A549 (cell line): ENCODE data around the gene LAMC3. TPM values are rescaled to one million over a fixed set of nuclear protein-coding genes. Genes with fewer than 3 reads are reported as not detected.

ENCODE experiments used
- ATAC-seq, 2 experiments: fragments of 200-7000 bp in 1 of 2; fragments of >200 bp in 1 of 2; cut with Nextera tagmentation in 1 of 2; cut with Tn5 transposase in 1 of 2; 3 replicates each; pipeline versions ENCODE4 v1.8.0 to v1.9.1; 2018 to 2020; ENCODE audit warnings: mild to moderate bottlenecking in 1 of 2, moderate library complexity in 1 of 2
- CTCF ChIA-PET: fragments of 300-600 bp; sonication (Branson Sonifier 250); formaldehyde crosslinking; extraction: SDS; loops from one replicate; lab custom pipeline; 2021; ENCODE audit warnings: antibody characterized with exemption, inconsistent platforms; lab: Yijun Ruan, JAX
- POLR2A ChIA-PET: fragments of 350-600 bp; formaldehyde crosslinking; extraction: SDS; loops from one replicate; lab custom pipeline; 2021; ENCODE audit warnings: antibody characterized with exemption, inconsistent platforms; lab: Yijun Ruan, JAX
- DNase-seq, 2 experiments: peaks; one replicate each; pipeline versions ENCODE4 v3.0.0 to v3.0.0-alpha.2; 2011 to 2016; ENCODE audit warnings: low read depth in 1 of 2, low spot score in 1 of 2
- FAIRE-seq: peaks from 2 replicates; lab custom pipeline; 2011; peaks lifted over from hg19 to GRCh38; lab: Jason Lieb, UNC
- H3K27ac ChIP-seq, 2 experiments: fragments of >200 bp; sonication (Bioruptor Twin); formaldehyde crosslinking; 3 replicates each; pipeline ENCODE4 v1.5.1; 2016 to 2017
- H3K4me1 ChIP-seq: fragments of >200 bp; sonication (Bioruptor Twin); formaldehyde crosslinking; 3 replicates; pipeline ENCODE4 v1.6.1; 2016
- H3K4me2 ChIP-seq: fragments of >200 bp; sonication (Bioruptor Twin); formaldehyde crosslinking; 3 replicates; pipeline ENCODE4 v1.6.1; 2016
- H3K4me3 ChIP-seq: fragments of >200 bp; sonication (Bioruptor Twin); formaldehyde crosslinking; 3 replicates; pipeline ENCODE4 v1.5.1; 2016
- H3K9me3 ChIP-seq: fragments of >200 bp; sonication (Bioruptor Twin); formaldehyde crosslinking; 3 replicates; pipeline ENCODE4 v1.6.1; 2016
- CBX8 ChIP-seq: fragments of 200-600 bp; sonication (generic); IDR thresholded peaks from 2 replicates; pipeline ENCODE4 v1.6.1; 2016
- CHD4 ChIP-seq: fragments of 200-600 bp; sonication (generic); IDR thresholded peaks from 2 replicates; pipeline ENCODE4 v1.6.1; 2016; ENCODE audit warnings: antibody characterized with exemption, mild to moderate bottlenecking, borderline replicate concordance
- EHF ChIP-seq: fragments of 250-450 bp; sonication (Bioruptor Pico); IDR thresholded peaks from 2 replicates; pipeline ENCODE4 v1.5.0; 2020; ENCODE audit warnings: mild to moderate bottlenecking
- FOSL2 ChIP-seq, 2 experiments: fragments of 450-650 bp in 1 of 2; fragments of >200 bp in 1 of 2; sonication (Bioruptor Twin) in 1 of 2; formaldehyde crosslinking; IDR thresholded peaks; 2 replicates each; pipeline versions ENCODE4 v1.5.0 to v1.6.1; 2016 to 2020; ENCODE audit warnings: mild to moderate bottlenecking in 1 of 2, moderate library complexity in 1 of 2
- NFE2L2 ChIP-seq: fragments of 150-350 bp; conservative IDR thresholded peaks from 2 replicates; pipeline ENCODE4 v1.6.1; 2014; ENCODE audit warnings: low read length
- RAD21 ChIP-seq, 2 experiments: fragments of >200 bp in 1 of 2; sonication (Bioruptor Twin) in 1 of 2; formaldehyde crosslinking in 1 of 2; IDR thresholded peaks in 1 of 2; conservative IDR thresholded peaks in 1 of 2; 2 replicates in 1 of 2; 3 replicates in 1 of 2; pipeline ENCODE4 v1.6.1; 2012 to 2018; ENCODE audit warnings: inconsistent platforms in 1 of 2
- RARB ChIP-seq: fragments of 250-450 bp; sonication (Bioruptor Pico); IDR thresholded peaks from 2 replicates; pipeline ENCODE4 v1.8.0; 2021; ENCODE audit warnings: mild to moderate bottlenecking, moderate library complexity
- RNF2 ChIP-seq: fragments of 200-600 bp; sonication (generic); IDR thresholded peaks from 2 replicates; pipeline ENCODE4 v1.6.1; 2016; ENCODE audit warnings: low read depth, mild to moderate bottlenecking, antibody characterized with exemption, moderate library complexity, borderline replicate concordance
- ZFP36 ChIP-seq: fragments of 450-650 bp; IDR thresholded peaks from 2 replicates; pipeline ENCODE4 v1.6.1; 2014; ENCODE audit warnings: borderline replicate concordance; ENCODE audit not compliant: partially characterized antibody
- ZNF302 ChIP-seq: fragments of 250-450 bp; sonication (Bioruptor Pico); IDR thresholded peaks from 2 replicates; pipeline ENCODE4 v1.9.0; 2021; ENCODE audit warnings: inconsistent platforms, mild to moderate bottlenecking, moderate library complexity
- ZSCAN20 ChIP-seq: fragments of 250-450 bp; sonication (Bioruptor Pico); IDR thresholded peaks from 2 replicates; pipeline ENCODE4 v1.8.0; 2022; ENCODE audit warnings: mild to moderate bottlenecking, moderate library complexity
- WGBS: methylation state at CpG from one replicate; pipeline ENCODE4 v1.1.6; 2017; ENCODE audit errors: missing lambda C conversion rate; 5-methylcytosine and 5-hydroxymethylcytosine counted together
- polyA plus RNA-seq, 4 experiments: library from polyadenylated mRNA; depleted of rRNA in 3 of 4; stranded (reverse); fragments of >200 nt; fragmentation: RNase III in 1 of 4; extraction: RNeasy Plus Mini Kit Qiagen cat#74134 plus additional on column Dnase treatment in 1 of 4; gene quantifications; 2 replicates in 3 of 4; 3 replicates in 1 of 4; pipeline ENCODE4 v1.2.3, GENCODE V29; 2011 to 2017
- TF ChIP-seq, protein P1 (sequence below): fragments of 250-450 bp; sonication (Bioruptor Pico); IDR thresholded peaks from 2 replicates; pipeline ENCODE4 v1.5.0; 2021; ENCODE audit warnings: mild to moderate bottlenecking, moderate library complexity, borderline replicate concordance
- TF ChIP-seq, protein P2 (sequence below): IDR thresholded peaks from 2 replicates; pipeline ENCODE4 v1.6.1; 2012
- TF ChIP-seq, protein P3 (sequence below): fragments of 200-600 bp; sonication (generic); IDR thresholded peaks from 2 replicates; pipeline ENCODE4 v1.6.1; 2016; ENCODE audit warnings: antibody characterized with exemption, mild to moderate bottlenecking, moderate library complexity
- TF ChIP-seq, protein P4 (sequence below): fragments of >200 bp; sonication (Bioruptor Twin); formaldehyde crosslinking; IDR thresholded peaks from 3 replicates; pipeline ENCODE4 v1.5.1; 2016

LAMC3 gene
- polyA plus RNA-seq, 2 of the 4 experiments (the other 2 are of a cell fraction), result 1.0 to 1.5 TPM

DNA sequence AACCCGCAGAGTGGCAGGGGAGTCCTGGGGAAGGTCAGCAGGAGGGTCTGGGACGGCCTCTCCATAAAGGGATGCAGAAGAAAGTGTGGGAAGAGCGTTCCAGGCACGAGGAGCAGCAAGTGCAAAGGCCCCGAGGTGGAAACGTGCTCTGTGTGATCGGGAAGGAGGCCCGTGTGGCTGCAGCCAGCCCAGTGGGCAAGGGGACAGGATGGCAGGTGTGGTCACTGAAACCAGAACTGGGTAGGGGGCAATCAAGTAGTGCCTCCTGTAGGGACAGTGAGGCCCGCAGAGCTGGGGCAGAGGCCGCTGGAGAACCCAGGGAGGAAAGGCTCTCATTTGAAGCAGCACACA lies 16.3 kb upstream of the LAMC3 start:
- CTCF ChIA-PET, result interaction anchor here (1.1 to 19.3 kb wide), 8 partner anchors 10 to 291 kb away, joined by 3 to 286 read pairs (median 8); no protein-coding TSS in a partner anchor
- WGBS, result 85% methylated on average over 10 of the region's 10 CpGs
- no peak overlapping the region for H3K27ac ChIP-seq
- DNase-seq (no peak), ATAC-seq (no peak), FAIRE-seq (no peak)
- no peak overlapping the region for H3K4me2 ChIP-seq
- no peak overlapping the region for H3K4me3 ChIP-seq
- no peaks in the 10 kb centered on the region for H3K9me3 ChIP-seq
- TF ChIP-seq EHF (CRISPR knock-in tag) (no peak), CBX8 (no peak), RAD21 (conservative IDR thresholded peaks at IDR 0.05 in 1 of 2, IDR thresholded peaks at IDR 0.05 in 1 of 2) (no peak), CHD4 (no peak), RARB (CRISPR knock-in tag) (no peak), FOSL2 (IDR thresholded peaks at IDR 0.05) (no peak), FOSL2 (CRISPR knock-in tag; IDR thresholded peaks at IDR 0.05) (no peak)
- TF ChIP-seq, protein P1, sequence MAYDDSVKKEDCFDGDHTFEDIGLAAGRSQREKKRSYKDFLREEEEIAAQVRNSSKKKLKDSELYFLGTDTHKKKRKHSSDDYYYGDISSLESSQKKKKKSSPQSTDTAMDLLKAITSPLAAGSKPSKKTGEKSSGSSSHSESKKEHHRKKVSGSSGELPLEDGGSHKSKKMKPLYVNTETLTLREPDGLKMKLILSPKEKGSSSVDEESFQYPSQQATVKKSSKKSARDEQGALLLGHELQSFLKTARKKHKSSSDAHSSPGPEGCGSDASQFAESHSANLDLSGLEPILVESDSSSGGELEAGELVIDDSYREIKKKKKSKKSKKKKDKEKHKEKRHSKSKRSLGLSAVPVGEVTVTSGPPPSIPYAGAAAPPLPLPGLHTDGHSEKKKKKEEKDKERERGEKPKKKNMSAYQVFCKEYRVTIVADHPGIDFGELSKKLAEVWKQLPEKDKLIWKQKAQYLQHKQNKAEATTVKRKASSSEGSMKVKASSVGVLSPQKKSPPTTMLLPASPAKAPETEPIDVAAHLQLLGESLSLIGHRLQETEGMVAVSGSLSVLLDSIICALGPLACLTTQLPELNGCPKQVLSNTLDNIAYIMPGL (CRISPR knock-in tag), result no peak
- TF ChIP-seq, protein P2, sequence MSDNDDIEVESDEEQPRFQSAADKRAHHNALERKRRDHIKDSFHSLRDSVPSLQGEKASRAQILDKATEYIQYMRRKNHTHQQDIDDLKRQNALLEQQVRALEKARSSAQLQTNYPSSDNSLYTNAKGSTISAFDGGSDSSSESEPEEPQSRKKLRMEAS, result no peak
- H3K4me1 ChIP-seq, result peaks cover 18% of the 10 kb centered on the region
- POLR2A ChIA-PET, result no interaction called here

DNA sequence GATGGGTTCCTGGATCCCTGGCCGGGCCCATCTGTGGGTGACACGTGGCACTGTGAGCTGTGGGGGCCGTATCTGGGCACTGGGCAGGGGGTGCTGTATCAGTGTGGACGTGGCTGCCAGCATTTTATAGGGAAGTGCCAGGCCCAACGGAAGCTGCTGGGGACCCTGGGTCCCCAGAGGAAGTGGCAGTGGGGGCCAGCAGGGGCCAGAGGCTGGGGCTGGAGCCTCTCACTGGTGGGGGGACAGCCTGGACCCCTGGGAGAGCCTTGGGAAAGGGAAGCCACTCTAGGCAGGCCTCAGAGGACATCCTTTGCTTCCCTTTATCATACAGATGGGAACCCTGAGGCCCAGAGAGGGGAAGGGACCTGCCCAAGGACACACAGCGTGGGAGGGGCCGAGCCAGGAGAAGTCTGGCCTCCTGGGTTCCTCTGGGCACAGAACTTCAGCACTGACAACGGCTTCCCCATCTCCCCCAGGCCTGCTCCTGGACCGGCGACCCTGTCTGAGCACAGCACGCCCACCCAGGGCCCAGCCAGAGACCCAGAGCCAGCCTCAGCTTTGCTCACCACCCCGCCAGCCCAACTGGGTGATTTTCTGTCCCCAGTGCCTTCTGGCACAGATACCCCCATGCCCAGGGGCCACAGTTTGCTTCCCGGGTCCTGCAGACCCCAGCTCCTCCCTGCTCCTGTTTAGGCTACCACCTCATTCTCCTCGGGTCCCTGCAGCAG lies 15.5 kb upstream of the LAMC3 start:
- Histone ChIP-seq H3K9me3 (no peaks in the 10 kb centered on the region), H3K4me2 (no peak overlapping the region), H3K4me3 (no peak overlapping the region), H3K27ac (peak overlapping the region; percentile 16 to 68; a peak in 3 of 6 replicates), H3K4me1 (peaks cover 23% of the 10 kb centered on the region)
- TF ChIP-seq RNF2 (no peak), ZNF302 (CRISPR knock-in tag) (no peak), ZFP36 (peak; percentile 54)
- DNase-seq (no peak), ATAC-seq (no peak), FAIRE-seq (no peak)
- ChIA-PET POLR2A (interaction anchor here (0.5 kb wide), 1 partner anchor 249 kb away, joined by 3 read pairs; no protein-coding TSS in a partner anchor), CTCF (interaction anchor here (0.6 to 19.3 kb wide), 10 partner anchors 9 to 292 kb away, joined by 3 to 286 read pairs (median 4); no protein-coding TSS in a partner anchor)
- 84% methylated on average over 10 of the region's 14 CpGs for WGBS

DNA sequence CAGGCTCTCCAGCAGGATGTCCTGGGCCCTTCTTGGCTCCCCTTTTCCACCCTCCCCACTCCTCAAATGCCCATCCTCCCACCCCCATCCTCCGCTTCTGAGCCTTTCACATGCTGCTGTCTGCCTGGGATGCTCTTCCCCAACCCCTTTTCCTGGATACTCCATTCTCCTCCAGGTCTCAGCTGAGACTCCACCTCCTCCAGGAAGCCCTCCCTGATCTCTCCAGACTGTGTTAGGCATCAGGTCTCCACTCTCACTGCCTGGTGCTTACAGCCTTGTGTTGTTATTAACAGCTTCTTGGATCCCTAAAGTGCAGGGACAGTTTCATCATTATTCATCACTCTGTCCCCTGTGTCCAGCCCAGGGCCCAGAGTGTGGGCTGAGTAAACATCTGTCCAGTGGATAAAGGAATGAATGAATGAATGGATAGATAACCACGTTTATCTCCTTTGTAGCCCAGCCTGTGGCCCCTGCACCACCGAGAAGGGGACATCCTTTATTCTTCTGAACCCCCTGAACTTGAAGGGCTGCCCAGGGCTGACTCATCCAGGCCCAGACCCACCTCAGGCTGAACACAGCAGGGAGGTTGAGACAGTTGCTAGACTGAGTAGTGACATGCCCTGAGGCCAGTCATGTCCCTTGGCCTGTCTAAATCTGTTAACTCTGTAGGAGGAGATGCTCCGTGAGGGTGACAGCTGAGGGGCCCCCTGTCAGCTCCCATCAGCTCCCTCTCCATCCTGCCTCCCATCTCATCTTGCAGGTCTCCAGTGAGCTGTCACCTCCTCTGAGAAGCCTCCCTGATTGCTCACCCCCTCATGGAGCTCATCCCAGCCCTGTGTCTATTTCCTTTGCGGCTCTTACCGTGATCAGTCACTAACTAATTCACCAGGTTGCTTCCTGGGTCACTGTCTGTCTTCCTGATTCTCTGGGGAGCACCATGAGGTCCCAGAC lies 14.6 kb upstream of the LAMC3 start:
- peak overlapping the region; percentile 16 to 68; a peak in 3 of 6 replicates for H3K27ac ChIP-seq
- CTCF ChIA-PET, result interaction anchor here (0.6 to 19.3 kb wide), 10 partner anchors 8 to 534 kb away, joined by 3 to 286 read pairs (median 7); no protein-coding TSS in a partner anchor
- H3K4me1 ChIP-seq, result peaks cover 26% of the 10 kb centered on the region
- ATAC-seq (no peak), FAIRE-seq (no peak), DNase-seq (no peak)
- WGBS, result 48% methylated on average over 5 of the region's 6 CpGs
- no peaks in the 10 kb centered on the region for H3K9me3 ChIP-seq
- peak overlapping the region; percentile 29; the same call in 1 of the 3 replicates for H3K4me2 ChIP-seq
- TF ChIP-seq ZSCAN20 (CRISPR knock-in tag) (no peak), ZFP36 (peak; percentile 98), NFE2L2 (no peak), RAD21 (conservative IDR thresholded peaks at IDR 0.05 in 1 of 2, IDR thresholded peaks at IDR 0.05 in 1 of 2) (no peak)
- TF ChIP-seq, protein P3, sequence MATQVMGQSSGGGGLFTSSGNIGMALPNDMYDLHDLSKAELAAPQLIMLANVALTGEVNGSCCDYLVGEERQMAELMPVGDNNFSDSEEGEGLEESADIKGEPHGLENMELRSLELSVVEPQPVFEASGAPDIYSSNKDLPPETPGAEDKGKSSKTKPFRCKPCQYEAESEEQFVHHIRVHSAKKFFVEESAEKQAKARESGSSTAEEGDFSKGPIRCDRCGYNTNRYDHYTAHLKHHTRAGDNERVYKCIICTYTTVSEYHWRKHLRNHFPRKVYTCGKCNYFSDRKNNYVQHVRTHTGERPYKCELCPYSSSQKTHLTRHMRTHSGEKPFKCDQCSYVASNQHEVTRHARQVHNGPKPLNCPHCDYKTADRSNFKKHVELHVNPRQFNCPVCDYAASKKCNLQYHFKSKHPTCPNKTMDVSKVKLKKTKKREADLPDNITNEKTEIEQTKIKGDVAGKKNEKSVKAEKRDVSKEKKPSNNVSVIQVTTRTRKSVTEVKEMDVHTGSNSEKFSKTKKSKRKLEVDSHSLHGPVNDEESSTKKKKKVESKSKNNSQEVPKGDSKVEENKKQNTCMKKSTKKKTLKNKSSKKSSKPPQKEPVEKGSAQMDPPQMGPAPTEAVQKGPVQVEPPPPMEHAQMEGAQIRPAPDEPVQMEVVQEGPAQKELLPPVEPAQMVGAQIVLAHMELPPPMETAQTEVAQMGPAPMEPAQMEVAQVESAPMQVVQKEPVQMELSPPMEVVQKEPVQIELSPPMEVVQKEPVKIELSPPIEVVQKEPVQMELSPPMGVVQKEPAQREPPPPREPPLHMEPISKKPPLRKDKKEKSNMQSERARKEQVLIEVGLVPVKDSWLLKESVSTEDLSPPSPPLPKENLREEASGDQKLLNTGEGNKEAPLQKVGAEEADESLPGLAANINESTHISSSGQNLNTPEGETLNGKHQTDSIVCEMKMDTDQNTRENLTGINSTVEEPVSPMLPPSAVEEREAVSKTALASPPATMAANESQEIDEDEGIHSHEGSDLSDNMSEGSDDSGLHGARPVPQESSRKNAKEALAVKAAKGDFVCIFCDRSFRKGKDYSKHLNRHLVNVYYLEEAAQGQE, result no peak
- TF ChIP-seq, protein P4, sequence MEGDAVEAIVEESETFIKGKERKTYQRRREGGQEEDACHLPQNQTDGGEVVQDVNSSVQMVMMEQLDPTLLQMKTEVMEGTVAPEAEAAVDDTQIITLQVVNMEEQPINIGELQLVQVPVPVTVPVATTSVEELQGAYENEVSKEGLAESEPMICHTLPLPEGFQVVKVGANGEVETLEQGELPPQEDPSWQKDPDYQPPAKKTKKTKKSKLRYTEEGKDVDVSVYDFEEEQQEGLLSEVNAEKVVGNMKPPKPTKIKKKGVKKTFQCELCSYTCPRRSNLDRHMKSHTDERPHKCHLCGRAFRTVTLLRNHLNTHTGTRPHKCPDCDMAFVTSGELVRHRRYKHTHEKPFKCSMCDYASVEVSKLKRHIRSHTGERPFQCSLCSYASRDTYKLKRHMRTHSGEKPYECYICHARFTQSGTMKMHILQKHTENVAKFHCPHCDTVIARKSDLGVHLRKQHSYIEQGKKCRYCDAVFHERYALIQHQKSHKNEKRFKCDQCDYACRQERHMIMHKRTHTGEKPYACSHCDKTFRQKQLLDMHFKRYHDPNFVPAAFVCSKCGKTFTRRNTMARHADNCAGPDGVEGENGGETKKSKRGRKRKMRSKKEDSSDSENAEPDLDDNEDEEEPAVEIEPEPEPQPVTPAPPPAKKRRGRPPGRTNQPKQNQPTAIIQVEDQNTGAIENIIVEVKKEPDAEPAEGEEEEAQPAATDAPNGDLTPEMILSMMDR, result no peak
- H3K4me3 ChIP-seq, result no peak overlapping the region
- POLR2A ChIA-PET, result no interaction called here
